IMR-90 (cell line): ENCODE measurements around the gene LUZP2. TPM values are rescaled to one million over a fixed set of nuclear protein-coding genes. Genes with fewer than 3 reads are reported as not detected.

Experiments
- ATAC-seq: fragments of 200-7000 bp; cut with Tn5 transposase; 2 replicates; pipeline ENCODE4 v1.9.1; 2020; ENCODE audit warnings: low read depth, mild to moderate bottlenecking, moderate library complexity
- BruUV-seq: library from RNA; stranded (reverse); fragments of 400-500 nt; replicated peaks from 2 replicates; lab custom pipeline; 2021; lab: Mats Ljungman, UMichigan
- CTCF ChIA-PET: fragments of 300-600 bp; formaldehyde crosslinking; extraction: SDS; loops from one replicate; lab custom pipeline; 2021; ENCODE audit warnings: antibody characterized with exemption; lab: Yijun Ruan, JAX
- POLR2A ChIA-PET: fragments of 300-600 bp; sonication (Branson Sonifier 250); formaldehyde crosslinking; loops from one replicate; lab custom pipeline; 2022; ENCODE audit warnings: antibody characterized with exemption; ENCODE audit not compliant: unreplicated experiment; lab: Charles Lee
- DNase-seq: peaks from one replicate; pipeline ENCODE4 v3.0.0; 2013
- H2AFZ ChIP-seq: replicated peaks from 2 replicates; pipeline ENCODE3; 2013; ENCODE audit warnings: low read length, mild to moderate bottlenecking; ENCODE audit not compliant: poor library complexity
- H2AK5ac ChIP-seq: 2 replicates; pipeline ENCODE4 v1.6.1; 2013; ENCODE audit warnings: low read depth, low read length, inconsistent platforms
- H2AK9ac ChIP-seq: replicated peaks from 2 replicates; pipeline ENCODE3; 2013; ENCODE audit warnings: mild to moderate bottlenecking, low read depth, low read length, moderate library complexity; ENCODE audit not compliant: poor library complexity
- H2BK120ac ChIP-seq: 2 replicates; pipeline ENCODE4 v1.6.1; 2013; ENCODE audit warnings: low read depth, low read length, inconsistent platforms
- H2BK15ac ChIP-seq: 3 replicates; pipeline ENCODE4 v1.6.1; 2013; ENCODE audit warnings: low read depth, low read length, inconsistent platforms
- H2BK20ac ChIP-seq: 2 replicates; pipeline ENCODE4 v1.6.1; 2013; ENCODE audit warnings: low read depth, mild to moderate bottlenecking, inconsistent platforms, low read length, moderate library complexity
- H2BK5ac ChIP-seq: 2 replicates; pipeline ENCODE4 v1.6.1; 2013; ENCODE audit warnings: mild to moderate bottlenecking, low read depth, low read length, inconsistent platforms; ENCODE audit not compliant: poor library complexity, severe bottlenecking
- H3K14ac ChIP-seq: replicated peaks from 2 replicates; pipeline ENCODE4 v1.6.1; 2013; ENCODE audit warnings: low read depth, low read length, inconsistent platforms
- H3K18ac ChIP-seq: 2 replicates; pipeline ENCODE4 v1.6.1; 2013; ENCODE audit warnings: low read depth, low read length, control low read depth
- H3K23ac ChIP-seq: 2 replicates; pipeline ENCODE4 v1.6.1; 2013; ENCODE audit warnings: low read depth, low read length, inconsistent platforms
- H3K27ac ChIP-seq: 2 replicates; pipeline ENCODE4 v1.5.1; 2013; ENCODE audit warnings: mild to moderate bottlenecking, control low read depth, low read length; ENCODE audit not compliant: insufficient read depth
- H3K27me3 ChIP-seq: 2 replicates; pipeline ENCODE4 v1.6.1; 2013; ENCODE audit warnings: low read length; ENCODE audit not compliant: control insufficient read depth, insufficient read depth
- H3K36me3 ChIP-seq: 2 replicates; pipeline ENCODE4 v1.6.1; 2013; ENCODE audit warnings: low read length, mixed read lengths; ENCODE audit not compliant: control insufficient read depth, insufficient read depth
- H3K4ac ChIP-seq: 2 replicates; pipeline ENCODE4 v1.6.1; 2013; ENCODE audit warnings: low read depth, low read length, inconsistent platforms
- H3K4me1 ChIP-seq: 2 replicates; pipeline ENCODE4 v1.6.1; 2013; ENCODE audit warnings: low read length, mixed read lengths; ENCODE audit not compliant: control insufficient read depth, insufficient read depth
- H3K4me2 ChIP-seq: 2 replicates; pipeline ENCODE4 v1.6.1; 2013; ENCODE audit warnings: low read depth, mild to moderate bottlenecking, control low read depth, low read length, moderate library complexity
- H3K4me3 ChIP-seq: 2 replicates; pipeline ENCODE4 v1.5.1; 2013; ENCODE audit warnings: low read depth, mild to moderate bottlenecking, control low read depth, low read length, moderate library complexity; ENCODE audit not compliant: insufficient read depth
- H3K56ac ChIP-seq: 2 replicates; pipeline ENCODE4 v1.6.1; 2013; ENCODE audit warnings: low read length, inconsistent platforms; ENCODE audit not compliant: insufficient read depth; ENCODE audit errors: extremely low read depth
- H3K79me1 ChIP-seq, 2 experiments: 2 replicates each; pipeline ENCODE4 v1.6.1; 2013; ENCODE audit warnings: low read length in 2 of 2, inconsistent platforms in 1 of 2, low read depth in 1 of 2
- H3K9ac ChIP-seq: 2 replicates; pipeline ENCODE4 v1.6.1; 2013; ENCODE audit warnings: low read depth, low read length, control low read depth
- H3K9me1 ChIP-seq: 2 replicates; pipeline ENCODE4 v1.6.1; 2013; ENCODE audit warnings: low read length, inconsistent platforms; ENCODE audit not compliant: insufficient read depth
- H3K9me3 ChIP-seq: 2 replicates; pipeline ENCODE4 v1.6.1; 2013; ENCODE audit warnings: low read length; ENCODE audit not compliant: control insufficient read depth, insufficient read depth
- H4K20me1 ChIP-seq: 2 replicates; pipeline ENCODE4 v1.6.1; 2013; ENCODE audit warnings: low read length, inconsistent platforms; ENCODE audit not compliant: insufficient read depth
- H4K5ac ChIP-seq: 2 replicates; pipeline ENCODE4 v1.6.1; 2013; ENCODE audit warnings: mild to moderate bottlenecking, low read depth, low read length, control low read depth
- H4K8ac ChIP-seq, 2 experiments: 2 replicates each; pipeline ENCODE4 v1.6.1; 2013; ENCODE audit warnings: low read depth in 2 of 2, low read length in 2 of 2, control low read depth in 1 of 2, inconsistent platforms in 1 of 2
- H4K91ac ChIP-seq: 2 replicates; pipeline ENCODE4 v1.6.1; 2013; ENCODE audit warnings: low read depth, low read length, inconsistent platforms; ENCODE audit not compliant: insufficient read depth
- BHLHE40 ChIP-seq: fragments of 150-350 bp; IDR thresholded peaks from 2 replicates; pipeline ENCODE4 v1.6.1; 2016; ENCODE audit warnings: mild to moderate bottlenecking, low read depth, low read length
- CEBPB ChIP-seq: IDR thresholded peaks from 2 replicates; pipeline ENCODE4 v1.6.1; 2012; ENCODE audit warnings: low read depth, low read length, improper control_type of control experiment
- CHD1 ChIP-seq: IDR thresholded peaks from 2 replicates; pipeline ENCODE4 v1.6.1; 2012; ENCODE audit warnings: low read depth, low read length, improper control_type of control experiment
- CTCF ChIP-seq: conservative IDR thresholded peaks from 2 replicates; pipeline ENCODE4 v1.5.1; 2012; ENCODE audit warnings: mild to moderate bottlenecking, low read depth, low read length, improper control_type of control experiment
- FOS ChIP-seq: fragments of 150-350 bp; IDR thresholded peaks from 2 replicates; pipeline ENCODE4 v1.6.1; 2016; ENCODE audit warnings: low read depth, low read length
- MAFK ChIP-seq: IDR thresholded peaks from 2 replicates; pipeline ENCODE4 v1.6.1; 2012; ENCODE audit warnings: low read depth, low read length, improper control_type of control experiment
- MAZ ChIP-seq: IDR thresholded peaks from 2 replicates; pipeline ENCODE4 v1.6.1; 2012; ENCODE audit warnings: low read depth, mild to moderate bottlenecking, low read length, improper control_type of control experiment, moderate library complexity, borderline replicate concordance
- NFE2L2 ChIP-seq: fragments of 150-350 bp; IDR thresholded peaks from 2 replicates; pipeline ENCODE4 v1.6.1; 2016; ENCODE audit warnings: low read depth, mild to moderate bottlenecking, low read length
- POLR2A ChIP-seq: IDR thresholded peaks from 2 replicates; pipeline ENCODE4 v1.6.1; 2012; ENCODE audit warnings: mild to moderate bottlenecking, low read depth, low read length
- RAD21 ChIP-seq: IDR thresholded peaks from 2 replicates; pipeline ENCODE4 v1.6.1; 2012; ENCODE audit warnings: low read length, improper control_type of control experiment
- RCOR1 ChIP-seq: IDR thresholded peaks from 2 replicates; pipeline ENCODE4 v1.6.1; 2012; ENCODE audit warnings: mild to moderate bottlenecking, low read length, improper control_type of control experiment; ENCODE audit not compliant: insufficient replicate concordance
- RFX5 ChIP-seq: IDR thresholded peaks from 2 replicates; pipeline ENCODE4 v1.8.0; 2012; ENCODE audit warnings: low read depth, mild to moderate bottlenecking, low read length, moderate library complexity
- SMC3 ChIP-seq: fragments of 150-350 bp; IDR thresholded peaks from 2 replicates; pipeline ENCODE4 v1.6.1; 2016; ENCODE audit warnings: low read depth, mild to moderate bottlenecking, antibody characterized with exemption, low read length, moderate library complexity
- USF2 ChIP-seq: fragments of 150-350 bp; IDR thresholded peaks from 2 replicates; pipeline ENCODE4 v1.6.1; 2017; ENCODE audit warnings: mild to moderate bottlenecking, antibody characterized with exemption, low read length, low read depth
- WGBS, 2 experiments: methylation state at CpG; one replicate each; pipeline versions ENCODE4 v1.1.5 to v1.1.7; 2013; ENCODE audit warnings: missing lambda C conversion rate in 2 of 2; ENCODE audit not compliant: insufficient read length in 1 of 2; ENCODE audit errors: extremely low coverage in 2 of 2; 5-methylcytosine and 5-hydroxymethylcytosine counted together
- dilution Hi-C: fragments of 300-500 bp; cut with HindIII; formaldehyde crosslinking; loops from one replicate; pipeline ENCODE4 v1.14.3; 2018; ENCODE audit warnings: low sequenced_read_pairs; ENCODE audit not compliant: unreplicated experiment
- in situ Hi-C: fragments of 300-500 bp; cut with MboI; formaldehyde crosslinking; loops from 3 replicates; pipeline ENCODE4 v1.14.3; 2019; ENCODE audit warnings: low sequenced_read_pairs, inconsistent platforms, mixed read lengths
- intact Hi-C: fragments of 100-400 bp; cut with micrococcal nuclease; formaldehyde crosslinking; loops from 2 replicates; pipeline ENCODE4 v1.10.0; 2022
- polyA plus RNA-seq, 3 experiments: library from polyadenylated mRNA; depleted of rRNA; stranded (reverse); fragments of >200 nt; gene quantifications; 2 replicates each; pipeline ENCODE4 v1.2.3, GENCODE V29; 2012; ENCODE audit warnings: low replicate concordance in 1 of 3
- total RNA-seq: library from RNA; depleted of rRNA; stranded (reverse); fragments of >200 nt; gene quantifications from 2 replicates; pipeline ENCODE4 v1.2.3, GENCODE V29; 2012

LUZP2 gene
- total and polyA plus RNA-seq, 2 of the 4 experiments (the other 2 are of a cell fraction), result 0.89 to 2.0 TPM

GRCh38 chr11:24685821-24686220 is 189.0 kb downstream of the LUZP2 start:
- Histone ChIP-seq H2BK20ac (no peak overlapping the region), H3K36me3 (no peaks in the 10 kb centered on the region), H2BK120ac (no peak overlapping the region), H3K27ac (no peak overlapping the region), H4K20me1 (no peaks in the 10 kb centered on the region), H3K79me1 (no peaks in the 10 kb centered on the region), H4K8ac (no peak overlapping the region), H3K4me3 (no peak overlapping the region), H3K9me1 (no peaks in the 10 kb centered on the region), H2BK15ac (no peak overlapping the region), H4K5ac (no peak overlapping the region), H3K9me3 (no peaks in the 10 kb centered on the region), H3K4ac (no peak overlapping the region), H3K4me2 (no peak overlapping the region), H3K4me1 (no peaks in the 10 kb centered on the region), H3K18ac (no peak overlapping the region), H3K27me3 (no peaks in the 10 kb centered on the region), H3K56ac (no peak overlapping the region), H4K91ac (no peak overlapping the region), H2AK5ac (no peak overlapping the region), H2BK5ac (no peak overlapping the region), H3K9ac (no peak overlapping the region), H2AFZ (no peak overlapping the region), H3K23ac (no peak overlapping the region), H2AK9ac (no peak overlapping the region), H3K14ac (no peak overlapping the region)
- intact Hi-C loops (no loop called here), in situ Hi-C loops (no loop called here), dilution Hi-C loops (no loop called here)
- POLR2A ChIA-PET, result no interaction called here
- CTCF ChIA-PET, result no interaction called here
- DNase-seq (no peak), ATAC-seq (no peak)
- no CpG with 5 or more reads among the region's 1 CpG for WGBS, 2 experiments
- BruUV-seq, result no TSS peak
- TF ChIP-seq RCOR1, result no peak
- TF ChIP-seq MAZ, result no peak
- no peak for TF ChIP-seq SMC3
- no peak for TF ChIP-seq CEBPB
- TF ChIP-seq RAD21, result no peak
- TF ChIP-seq NFE2L2, result no peak
- no peak for TF ChIP-seq FOS
- no peak for TF ChIP-seq CHD1
- no peak for TF ChIP-seq POLR2A
- TF ChIP-seq USF2, result no peak
- TF ChIP-seq MAFK, result no peak
- no peak for TF ChIP-seq RFX5
- TF ChIP-seq CTCF, result no peak
- TF ChIP-seq BHLHE40, result no peak
